T-cell (primary cell): ENCODE measurements around the gene CDCA4. TPM values are rescaled to one million over a fixed set of nuclear protein-coding genes. Genes with fewer than 3 reads are reported as not detected.
A peak's percentile ranks its signal among the peaks of the same experiment; 100 is the strongest.

Experiments
- ATAC-seq, 4 experiments: fragments of 200-7000 bp in 3 of 4; fragments of 150-1000 bp in 1 of 4; cut with Tn5 transposase; replicated peaks in 1 of 4; 1 replicate in 3 of 4; 2 replicates in 1 of 4; pipeline ENCODE4 v1.10.0; 2021; ENCODE audit warnings: moderate library complexity in 3 of 4, mild to moderate bottlenecking in 2 of 4, moderate number of reproducible peaks in 1 of 4
- CTCF ChIA-PET, 2 donors: fragments of 300-600 bp; sonication (Branson Sonifier 250); formaldehyde crosslinking; loops; one replicate each; lab custom pipeline; 2022; ENCODE audit warnings: antibody characterized with exemption in 2 of 2; lab: Charles Lee
- POLR2A ChIA-PET, 2 donors: fragments of 300-600 bp; sonication (Branson Sonifier 250); formaldehyde crosslinking; loops; one replicate each; lab custom pipeline; 2022; ENCODE audit warnings: antibody characterized with exemption in 2 of 2; lab: Charles Lee
- DNase-seq, 35 experiments: peaks; one replicate each; pipeline versions ENCODE4 v3.0.0 to v3.0.0-alpha.2; 2013 to 2023
- H3K27ac ChIP-seq: one replicate; pipeline ENCODE4 v1.5.1; 2013; ENCODE audit warnings: low read length
- H3K27me3 ChIP-seq, 2 experiments: replicated peaks in 1 of 2; 1 replicate in 1 of 2; 2 replicates in 1 of 2; pipeline versions ENCODE4 v1.6.1 to v1.7.0; 2013; ENCODE audit warnings: low read length in 1 of 2, mixed read lengths in 1 of 2; ENCODE audit not compliant: control insufficient read depth in 2 of 2, insufficient read depth in 2 of 2; ENCODE audit errors: extremely low read depth in 1 of 2
- H3K36me3 ChIP-seq, 2 donors: 1 replicate in 1 of 2; 2 replicates in 1 of 2; pipeline versions ENCODE4 v1.6.1 to v1.7.0; 2013; ENCODE audit warnings: low read length in 1 of 2; ENCODE audit not compliant: control insufficient read depth in 2 of 2, insufficient read depth in 1 of 2; ENCODE audit errors: extremely low read depth in 1 of 2
- H3K4me1 ChIP-seq, 2 experiments: 1 replicate in 1 of 2; 2 replicates in 1 of 2; pipeline versions ENCODE4 v1.6.1 to v1.7.0; 2013; ENCODE audit warnings: low read length in 2 of 2, mixed read lengths in 1 of 2; ENCODE audit not compliant: insufficient read depth in 2 of 2, control insufficient read depth in 1 of 2; ENCODE audit errors: extremely low read depth in 1 of 2
- H3K4me3 ChIP-seq, 2 donors: 1 replicate in 1 of 2; 2 replicates in 1 of 2; pipeline versions ENCODE4 v1.5.1 to v1.7.0; 2013; ENCODE audit warnings: mild to moderate bottlenecking in 2 of 2, low read length in 1 of 2, moderate library complexity in 1 of 2; ENCODE audit not compliant: control insufficient read depth in 1 of 2; ENCODE audit errors: extremely low read depth in 1 of 2
- H3K9me3 ChIP-seq: 2 replicates; pipeline ENCODE4 v1.7.0; 2013
- H3K27ac Mint-ChIP-seq, 2 donors: one replicate each; pipeline ENCODE4 v1.8.0; 2020 to 2021; ENCODE audit warnings: mild to moderate bottlenecking in 2 of 2, mixed read lengths in 2 of 2
- H3K27me3 Mint-ChIP-seq, 2 donors: one replicate each; pipeline ENCODE4 v1.8.0; 2021 to 2022; ENCODE audit warnings: mixed read lengths in 2 of 2
- H3K36me3 Mint-ChIP-seq: one replicate; pipeline ENCODE4 v1.8.0; 2021; ENCODE audit warnings: mixed read lengths
- H3K4me1 Mint-ChIP-seq, 3 donors: one replicate each; pipeline ENCODE4 v1.8.0; 2020 to 2022; ENCODE audit warnings: mixed read lengths in 3 of 3, mild to moderate bottlenecking in 1 of 3
- H3K4me3 Mint-ChIP-seq, 3 donors: one replicate each; pipeline ENCODE4 v1.8.0; 2020 to 2022; ENCODE audit warnings: mild to moderate bottlenecking in 3 of 3, mixed read lengths in 3 of 3, moderate library complexity in 3 of 3
- H3K9me3 Mint-ChIP-seq, 3 donors: one replicate each; pipeline ENCODE4 v1.8.0; 2020 to 2022; ENCODE audit warnings: mixed read lengths in 3 of 3
- WGBS: methylation state at CpG from one replicate; pipeline ENCODE4 v1.1.5; 2013; ENCODE audit warnings: missing lambda C conversion rate; ENCODE audit not compliant: insufficient coverage; 5-methylcytosine and 5-hydroxymethylcytosine counted together
- total RNA-seq, 35 experiments: library from RNA in 6 of 35; stranded (reverse) in 6 of 35; fragments of 120-200 nt in 1 of 35; gene quantifications; one replicate each; pipeline versions ENCODE4 v1.2.1 to v1.2.4 and lab custom pipeline; 2013 to 2026

The CDCA4 gene
- 10 to 100 TPM; 13.0 to 20.1 (median 15.8) TPM for total RNA-seq
- 13.8 TPM for total RNA-seq (2013)
- total RNA-seq (lab: John Stamatoyannopoulos, UW) = 13.1 to 78.5 (median 26.9) reads per million in 29 experiments

DNA sequence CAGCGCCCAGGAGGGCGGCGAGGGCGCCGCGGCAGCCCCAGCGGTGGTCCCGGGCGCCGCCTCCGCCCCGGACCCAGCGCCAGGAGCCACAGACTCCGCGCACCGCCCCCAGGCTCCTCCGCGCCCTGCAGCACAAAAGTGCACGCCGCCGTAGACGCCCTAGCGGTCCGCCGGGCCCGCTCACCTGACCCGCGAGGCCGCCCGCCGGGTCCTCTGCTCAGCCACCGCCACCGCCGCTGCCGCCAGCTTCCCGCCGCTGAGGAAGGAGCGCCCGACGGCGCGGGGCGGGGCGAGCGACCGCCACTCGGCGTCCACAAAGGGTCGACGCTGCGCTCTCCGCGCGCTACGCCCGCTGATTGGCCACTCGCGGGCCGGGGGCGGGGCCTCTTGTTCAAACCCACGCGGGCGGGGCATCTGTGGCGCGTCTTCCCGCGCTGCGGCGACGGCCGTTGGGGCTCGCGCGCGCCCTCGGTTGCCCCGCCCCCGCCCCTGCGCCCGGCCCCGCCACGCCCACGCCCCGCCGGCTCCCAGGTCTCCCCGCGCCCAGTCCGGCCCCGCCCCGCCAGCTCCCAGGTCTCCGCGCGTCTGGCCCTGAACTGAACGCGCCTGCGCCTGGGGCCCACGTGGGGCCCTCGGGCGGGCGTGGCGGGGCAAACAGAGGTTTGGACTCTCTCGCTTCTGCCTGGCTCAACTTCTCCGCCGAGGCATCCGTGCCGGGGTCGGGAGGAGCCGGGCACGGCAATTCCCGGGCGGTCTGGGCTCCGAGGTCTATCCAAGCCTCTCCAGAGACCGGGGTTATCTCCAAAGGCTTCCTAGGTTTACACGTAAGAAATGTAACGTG, at the start of gene CDCA4:
TSS of gene CDCA4 (minus strand) at position 269 of the 841 bp plus-strand sequence. CDS start 9,154 bp downstream, outside the sequence.
- Histone ChIP-seq H3K27ac (peak within 1 kb of the TSS; percentile 80), H3K4me3 (peak within 1 kb of the TSS; percentile 63 to 87), H3K36me3 (no peaks in the 10 kb centered on the region), H3K27me3 (no peaks in the 10 kb centered on the region), H3K9me3 (no peaks in the 10 kb centered on the region), H3K4me1 (peaks cover 12 to 64% of the 10 kb centered on the region in 2 experiments)
- peaks cover 7% of the 10 kb centered on the region for H3K36me3 Mint-ChIP-seq
- peak within 1 kb of the TSS; percentile 90 to 96 (median 92) for H3K4me3 Mint-ChIP-seq
- DNase-seq = peak; percentile 92 to 99 (median 97)
- peak within 1 kb of the TSS; percentile 94 for H3K27ac Mint-ChIP-seq
- ATAC-seq = peak; percentile 85 to 90 (median 86)
- POLR2A ChIA-PET = interaction anchor here in 1 of 2 donors (1.0 kb wide), 1 partner anchor 44 kb away, joined by 5 read pairs; the partner anchor contains the start of gene GPR132
- no peaks in the 10 kb centered on the region for H3K27me3 Mint-ChIP-seq
- WGBS = under 1% methylated on average over 114 of the region's 115 CpGs
- H3K9me3 Mint-ChIP-seq = no peaks in the 10 kb centered on the region
- H3K4me1 Mint-ChIP-seq = peaks cover 46 to 84% (median 73%) of the 10 kb centered on the region in 3 donors
- CTCF ChIA-PET = interaction anchor here in 1 of 2 donors (0.8 to 1.1 kb wide), 3 partner anchors 35 to 47 kb away, joined by 3 to 4 read pairs (median 4); partner anchors contain the start of genes CLBA1 and GPR132

- POLR2A ChIA-PET = no interaction called here
- ATAC-seq = no peak
Measured at GRCh38 chr14:105069871-105070759, 49.2 kb upstream of the CDCA4 start.

GRCh38 chr14:105069522-105069870, 48.6 kb upstream of the CDCA4 start:
- no peaks in the 10 kb centered on the region for H3K9me3 ChIP-seq
- H3K27me3 Mint-ChIP-seq = no peaks in the 10 kb centered on the region
- DNase-seq (no peak), ATAC-seq (no peak)
- peaks cover 0 to 11% of the 10 kb centered on the region in 2 experiments for H3K27me3 ChIP-seq
- ChIA-PET POLR2A (no interaction called here), CTCF (no interaction called here)
- H3K36me3 Mint-ChIP-seq = no peaks in the 10 kb centered on the region
- H3K4me1 Mint-ChIP-seq = peaks cover 47 to 63% (median 59%) of the 10 kb centered on the region in 3 donors
- no peak overlapping the region for H3K27ac ChIP-seq
- H3K9me3 Mint-ChIP-seq = no peaks in the 10 kb centered on the region
- peak overlapping the region; percentile 82 for H3K27ac Mint-ChIP-seq
- H3K4me3 ChIP-seq = no peak overlapping the region
- H3K4me3 Mint-ChIP-seq = no peak overlapping the region
- peaks cover 28 to 75% of the 10 kb centered on the region in 2 experiments for H3K4me1 ChIP-seq
- no peaks in the 10 kb centered on the region for H3K36me3 ChIP-seq
- 79% methylated on average over 3 of the region's 10 CpGs for WGBS

More at GRCh38 chr14:105069871-105070759, 49.2 kb upstream of the CDCA4 start:
- Mint-ChIP-seq H3K36me3 (no peaks in the 10 kb centered on the region), H3K27ac (peak overlapping the region; percentile 82), H3K4me1 (peaks cover 40 to 60% (median 54%) of the 10 kb centered on the region in 3 donors), H3K4me3 (no peak overlapping the region), H3K27me3 (no peaks in the 10 kb centered on the region), H3K9me3 (no peaks in the 10 kb centered on the region)
- Histone ChIP-seq H3K9me3 (no peaks in the 10 kb centered on the region), H3K36me3 (no peaks in the 10 kb centered on the region), H3K27me3 (peaks cover 0 to 11% of the 10 kb centered on the region in 2 experiments), H3K4me3 (no peak overlapping the region), H3K4me1 (peaks cover 23 to 73% of the 10 kb centered on the region in 2 experiments), H3K27ac (peak overlapping the region; percentile 39)
- peak in 1 of 35 experiments; percentile 53 for DNase-seq
- CTCF ChIA-PET = interaction anchor here in 1 of 2 donors (0.6 kb wide), 1 partner anchor 89 kb away, joined by 3 read pairs; no protein-coding TSS in a partner anchor
- WGBS = 26% methylated on average over 5 of the region's 20 CpGs

GRCh38 chr14:105068818-105069217, 47.9 kb upstream of the CDCA4 start:
- ATAC-seq (no peak), DNase-seq (no peak)
- Histone ChIP-seq H3K4me1 (peaks cover 30 to 75% of the 10 kb centered on the region in 2 experiments), H3K27me3 (peaks cover 0 to 11% of the 10 kb centered on the region in 2 experiments), H3K36me3 (no peaks in the 10 kb centered on the region), H3K9me3 (no peaks in the 10 kb centered on the region), H3K27ac (no peak overlapping the region), H3K4me3 (no peak overlapping the region)
- ChIA-PET CTCF (no interaction called here), POLR2A (no interaction called here)
- 72% methylated on average over 11 of the region's 13 CpGs for WGBS
- Mint-ChIP-seq H3K9me3 (no peaks in the 10 kb centered on the region), H3K4me1 (peaks cover 53 to 68% (median 66%) of the 10 kb centered on the region in 3 donors), H3K27ac (peak overlapping the region; percentile 97 to 98), H3K4me3 (peak overlapping the region in 1 of 3 donors; percentile 82), H3K27me3 (no peaks in the 10 kb centered on the region), H3K36me3 (no peaks in the 10 kb centered on the region)

DNA sequence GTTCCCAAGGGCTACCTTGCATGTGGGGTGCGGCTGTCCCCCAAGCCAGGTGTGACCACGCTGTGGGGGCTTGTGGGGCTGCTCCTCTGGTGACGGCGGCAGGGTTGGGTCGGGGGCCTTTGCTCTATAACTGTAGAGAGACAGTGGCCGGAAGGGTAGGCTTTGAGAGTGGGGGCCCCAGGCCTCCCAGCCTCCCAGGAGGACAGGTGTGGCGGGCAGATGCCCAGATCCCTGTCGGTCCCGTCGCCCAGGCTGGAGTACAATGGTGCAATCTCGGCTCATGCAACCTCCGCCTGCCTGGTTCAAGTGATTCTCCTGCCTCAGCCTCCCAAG, 47.1 kb upstream of the CDCA4 start:
- peaks cover 62 to 75% (median 73%) of the 10 kb centered on the region in 3 donors for H3K4me1 Mint-ChIP-seq
- H3K27me3 ChIP-seq = peaks cover 0 to 9% of the 10 kb centered on the region in 2 experiments
- no peaks in the 10 kb centered on the region for H3K27me3 Mint-ChIP-seq
- CTCF ChIA-PET = no interaction called here
- no peaks in the 10 kb centered on the region for H3K36me3 ChIP-seq
- no peaks in the 10 kb centered on the region for H3K36me3 Mint-ChIP-seq
- H3K4me3 Mint-ChIP-seq = peak overlapping the region in 1 of 3 donors; percentile 82
- POLR2A ChIA-PET = no interaction called here
- H3K4me1 ChIP-seq = peaks cover 31 to 84% of the 10 kb centered on the region in 2 experiments
- H3K27ac ChIP-seq = peak overlapping the region; percentile 96
- DNase-seq = no peak
- H3K9me3 ChIP-seq = no peaks in the 10 kb centered on the region
- WGBS = 96% methylated on average over 4 of the region's 12 CpGs
- no peak overlapping the region for H3K4me3 ChIP-seq
- H3K27ac Mint-ChIP-seq = peak overlapping the region; percentile 97 to 98
- ATAC-seq = no peak
- H3K9me3 Mint-ChIP-seq = no peaks in the 10 kb centered on the region
